Measurements from ENCODE around the gene EPS8L1. TPM values are rescaled to one million over a fixed set of nuclear protein-coding genes. Genes with fewer than 3 reads are reported as not detected.
A peak's percentile ranks its signal among the peaks of the same experiment; 100 is the strongest.

EPS8L1 gene
- total and polyA plus RNA-seq, 3 donors from 2014 or later: 3.4 to 13.3 (median 3.6) TPM

DNA sequence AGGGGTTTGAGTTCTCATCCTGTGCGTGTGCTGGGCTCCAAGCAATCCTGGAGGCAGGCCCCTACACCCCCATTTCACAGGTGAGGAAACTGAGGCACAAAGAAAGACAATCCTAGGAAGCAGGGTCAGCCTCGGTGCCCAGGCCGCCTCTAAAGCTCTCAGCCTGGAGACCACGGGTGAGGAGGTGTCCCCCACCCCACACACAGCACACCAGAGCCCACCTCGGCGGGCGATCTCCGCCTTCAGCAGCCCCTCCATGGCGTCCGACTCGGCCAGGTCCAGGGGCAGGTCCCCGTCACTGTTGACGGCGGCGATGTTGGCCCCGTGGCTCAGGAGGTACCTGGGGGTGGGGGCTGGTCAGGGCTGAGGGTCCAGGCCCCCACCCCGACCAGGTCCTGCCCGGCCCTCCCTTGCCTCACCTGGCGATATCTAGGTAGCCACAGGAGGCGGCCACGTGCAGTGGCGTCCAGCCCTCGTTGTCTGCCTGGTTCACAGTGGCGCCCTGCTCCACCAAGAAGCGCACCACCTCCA lies 36.6 kb downstream of the EPS8L1 start:
- no peak for TF ChIP-seq POLR2A (IDR thresholded peaks at IDR 0.05)
- Histone ChIP-seq H3K36me3 (ENCODE audit: low read depth, missing control alignments) (no peaks in the 10 kb centered on the region), H3K4me3 (no peak overlapping the region), H3K9me3 (no peaks in the 10 kb centered on the region), H3K27ac (peak overlapping the region in 1 of 2 donors; percentile 79), H3K27me3 (no peaks in the 10 kb centered on the region), H3K4me1 (peaks cover 28% of the 10 kb centered on the region)
- no peak for DNase-seq
- intact Hi-C loops (cut with DNase I; ENCODE audit: low total_unique reads): no loop called here
- WGBS, 2 donors: 91 to 96% methylated on average over 11 to 17 of the region's 25 CpGs

- H3K4me1 ChIP-seq: peaks cover 28% of the 10 kb centered on the region
Observed at GRCh38 chr19:55112777-55113569, 37.3 kb downstream of the EPS8L1 start.

DNA sequence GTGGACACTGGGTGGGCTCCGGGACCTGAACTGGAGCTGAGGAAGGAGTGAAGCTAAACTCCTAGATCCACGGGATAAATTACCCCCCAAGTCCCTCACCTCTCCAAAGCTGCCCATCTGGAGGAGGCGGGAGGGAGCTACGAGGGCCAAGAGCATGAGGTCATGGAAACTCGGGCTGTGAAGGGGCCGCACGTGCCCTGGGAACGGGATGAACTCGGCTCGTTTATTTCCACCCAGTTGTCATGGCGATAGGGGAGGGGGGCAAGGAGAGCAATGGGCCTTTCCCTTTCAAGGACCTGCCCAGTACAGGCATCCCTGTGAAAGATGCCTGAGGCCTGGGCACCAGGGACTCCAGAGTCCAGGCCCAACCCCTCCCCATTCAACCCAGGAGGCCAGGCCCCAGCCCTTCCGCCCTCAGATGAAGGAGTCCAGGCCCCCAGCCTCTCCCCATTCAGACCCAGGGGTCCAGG lies 37.9 kb downstream of the EPS8L1 start:
- no peak for TF ChIP-seq POLR2A (IDR thresholded peaks at IDR 0.05)
- TF ChIP-seq, protein P1, sequence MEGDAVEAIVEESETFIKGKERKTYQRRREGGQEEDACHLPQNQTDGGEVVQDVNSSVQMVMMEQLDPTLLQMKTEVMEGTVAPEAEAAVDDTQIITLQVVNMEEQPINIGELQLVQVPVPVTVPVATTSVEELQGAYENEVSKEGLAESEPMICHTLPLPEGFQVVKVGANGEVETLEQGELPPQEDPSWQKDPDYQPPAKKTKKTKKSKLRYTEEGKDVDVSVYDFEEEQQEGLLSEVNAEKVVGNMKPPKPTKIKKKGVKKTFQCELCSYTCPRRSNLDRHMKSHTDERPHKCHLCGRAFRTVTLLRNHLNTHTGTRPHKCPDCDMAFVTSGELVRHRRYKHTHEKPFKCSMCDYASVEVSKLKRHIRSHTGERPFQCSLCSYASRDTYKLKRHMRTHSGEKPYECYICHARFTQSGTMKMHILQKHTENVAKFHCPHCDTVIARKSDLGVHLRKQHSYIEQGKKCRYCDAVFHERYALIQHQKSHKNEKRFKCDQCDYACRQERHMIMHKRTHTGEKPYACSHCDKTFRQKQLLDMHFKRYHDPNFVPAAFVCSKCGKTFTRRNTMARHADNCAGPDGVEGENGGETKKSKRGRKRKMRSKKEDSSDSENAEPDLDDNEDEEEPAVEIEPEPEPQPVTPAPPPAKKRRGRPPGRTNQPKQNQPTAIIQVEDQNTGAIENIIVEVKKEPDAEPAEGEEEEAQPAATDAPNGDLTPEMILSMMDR (IDR thresholded peaks at IDR 0.05): no peak
- intact Hi-C loops (cut with DNase I; ENCODE audit: low total_unique reads): no loop called here

More at GRCh38 chr19:55112777-55113569, 37.3 kb downstream of the EPS8L1 start:
- Histone ChIP-seq H3K9me3 (no peaks in the 10 kb centered on the region), H3K36me3 (ENCODE audit: low read depth, missing control alignments) (no peaks in the 10 kb centered on the region), H3K27ac (peak overlapping the region; percentile 73 to 79), H3K27me3 (no peaks in the 10 kb centered on the region), H3K4me3 (no peak overlapping the region)
- DNase-seq: no peak
- intact Hi-C loops (cut with DNase I; ENCODE audit: low total_unique reads): no loop called here
- TF ChIP-seq, protein P1 (IDR thresholded peaks at IDR 0.05): no peak
- TF ChIP-seq POLR2A (IDR thresholded peaks at IDR 0.05): no peak
- 73 to 74% methylated on average over 17 to 23 of the region's 23 CpGs for WGBS, 2 donors

GRCh38 chr19:55114566-55115145 lies 39.0 kb downstream of the EPS8L1 start:
- intact Hi-C loops (cut with DNase I; ENCODE audit: low total_unique reads): no loop called here
- H3K4me3 ChIP-seq: no peak overlapping the region
- H3K27ac ChIP-seq: peak overlapping the region; percentile 63 to 79
- no peaks in the 10 kb centered on the region for H3K36me3 ChIP-seq (ENCODE audit: low read depth, missing control alignments)
- H3K9me3 ChIP-seq: no peaks in the 10 kb centered on the region
- no peaks in the 10 kb centered on the region for H3K27me3 ChIP-seq
- peaks cover 34% of the 10 kb centered on the region for H3K4me1 ChIP-seq
- no peak for TF ChIP-seq POLR2A (IDR thresholded peaks at IDR 0.05)
- TF ChIP-seq, protein P1 (IDR thresholded peaks at IDR 0.05): no peak
- 78 to 85% methylated on average over 5 to 9 of the region's 9 CpGs for WGBS, 2 donors
- DNase-seq: no peak

More for the DNA sequence above, 37.9 kb downstream of the EPS8L1 start:
- Histone ChIP-seq H3K36me3 (ENCODE audit: low read depth, missing control alignments) (no peaks in the 10 kb centered on the region), H3K9me3 (no peaks in the 10 kb centered on the region), H3K27ac (peak overlapping the region; percentile 73 to 79), H3K4me1 (peaks cover 34% of the 10 kb centered on the region), H3K27me3 (no peaks in the 10 kb centered on the region), H3K4me3 (no peak overlapping the region)
- DNase-seq: peak; percentile 93
- 27 to 31% methylated on average over 11 to 12 of the region's 12 CpGs for WGBS, 2 donors

- H3K27ac ChIP-seq: peak overlapping the region; percentile 68 to 79
Observed at GRCh38 chr19:55115446-55116065, 39.9 kb downstream of the EPS8L1 start.

More at GRCh38 chr19:55115446-55116065, 39.9 kb downstream of the EPS8L1 start:
- no peak for TF ChIP-seq POLR2A (IDR thresholded peaks at IDR 0.05)
- TF ChIP-seq, protein P1 (IDR thresholded peaks at IDR 0.05): no peak
- Histone ChIP-seq H3K4me1 (peaks cover 34% of the 10 kb centered on the region), H3K4me3 (peak overlapping the region; percentile 68 to 72), H3K27me3 (no peaks in the 10 kb centered on the region), H3K9me3 (no peaks in the 10 kb centered on the region), H3K36me3 (ENCODE audit: low read depth, missing control alignments) (no peaks in the 10 kb centered on the region)
- WGBS, 2 donors: 49 to 53% methylated on average over 13 of the region's 13 CpGs
- no peak for DNase-seq
- intact Hi-C loops (cut with DNase I; ENCODE audit: low total_unique reads): no loop called here
